NCI-H524 (cell line): Measurements from ENCODE around the gene BTBD9.

Experiments used
- DNase-seq, 2 experiments: peaks; one replicate each; lab custom pipeline; 2025; lab: John Stamatoyannopoulos, UW

Gene BTBD9

GRCh38 chr6:38481851-38482250 lies 157.9 kb downstream of the BTBD9 start:
- DNase-seq, result no peak

- no peak for DNase-seq
Measured at GRCh38 chr6:38481211-38481836, 158.4 kb downstream of the BTBD9 start.

- DNase-seq, result no peak
Measured at GRCh38 chr6:38480036-38480435, 159.7 kb downstream of the BTBD9 start.

- no peak for DNase-seq
Measured at GRCh38 chr6:38479331-38479730, 160.4 kb downstream of the BTBD9 start.

- peak in 1 of 2 experiments; percentile 55 for DNase-seq
Measured at GRCh38 chr6:38477680-38478260, 162.0 kb downstream of the BTBD9 start.

- DNase-seq, result peak; percentile 39 to 78
Measured at GRCh38 chr6:38476888-38477287, 162.8 kb downstream of the BTBD9 start.

- no peak for DNase-seq
Measured at GRCh38 chr6:38476141-38476540, 163.6 kb downstream of the BTBD9 start.

GRCh38 chr6:38470548-38470947 lies 169.2 kb downstream of the BTBD9 start:
- no peak for DNase-seq

GRCh38 chr6:38467566-38467965 lies 172.2 kb downstream of the BTBD9 start:
- DNase-seq, result no peak

GRCh38 chr6:38460186-38460585 lies 179.5 kb downstream of the BTBD9 start:
- no peak for DNase-seq

- no peak for DNase-seq
Measured at GRCh38 chr6:38459291-38459690, 180.4 kb downstream of the BTBD9 start.

GRCh38 chr6:38453861-38454260 lies 185.9 kb downstream of the BTBD9 start:
- DNase-seq, result no peak

- DNase-seq, result no peak
Measured at GRCh38 chr6:38452816-38453660, 186.7 kb downstream of the BTBD9 start.

GRCh38 chr6:38450717-38451116 lies 189.0 kb downstream of the BTBD9 start:
- no peak for DNase-seq

GRCh38 chr6:38445925-38446324 lies 193.8 kb downstream of the BTBD9 start:
- no peak for DNase-seq

- DNase-seq, result no peak
Measured at GRCh38 chr6:38445336-38445735, 194.4 kb downstream of the BTBD9 start.

GRCh38 chr6:38443352-38444144 lies 196.2 kb downstream of the BTBD9 start:
- DNase-seq, result peak in 1 of 2 experiments; percentile 29

GRCh38 chr6:38438097-38438496 lies 201.6 kb downstream of the BTBD9 start:
- DNase-seq, result no peak

GRCh38 chr6:38436726-38437465 lies 202.8 kb downstream of the BTBD9 start:
- DNase-seq, result no peak

- DNase-seq, result no peak
Measured at GRCh38 chr6:38435330-38435729, 204.4 kb downstream of the BTBD9 start.

- no peak for DNase-seq
Measured at GRCh38 chr6:38434051-38434450, 205.7 kb downstream of the BTBD9 start.

- no peak for DNase-seq
Measured at GRCh38 chr6:38432479-38432878, 207.2 kb downstream of the BTBD9 start.
